SK-N-SH (cell line): ENCODE measurements around the gene CCDC177. TPM values are rescaled to one million over a fixed set of nuclear protein-coding genes. Genes with fewer than 3 reads are reported as not detected.

Experiments used
- CTCF ChIA-PET: fragments of 300-600, 350-600 bp; formaldehyde crosslinking; extraction: SDS; loops from one replicate; lab custom pipeline; 2021; lab: Yijun Ruan, JAX
- POLR2A ChIA-PET: fragments of 350-600 bp; sonication (Branson Sonifier 250); formaldehyde crosslinking; extraction: SDS; loops from one replicate; lab custom pipeline; 2020; ENCODE audit warnings: antibody characterized with exemption, inconsistent platforms; lab: Yijun Ruan, JAX
- DNase-seq: peaks from one replicate; pipeline ENCODE4 v3.0.0; 2012
- H2AFZ ChIP-seq: fragments of 200-600 bp; sonication (generic); 2 replicates; pipeline ENCODE4 v1.8.1; 2016; ENCODE audit warnings: antibody characterized with exemption, mild to moderate bottlenecking, low read depth
- H3F3A ChIP-seq: fragments of 200-600 bp; sonication (generic); replicated peaks from 2 replicates; pipeline ENCODE3; 2016; ENCODE audit warnings: antibody characterized with exemption, mild to moderate bottlenecking; ENCODE audit not compliant: insufficient read depth
- H3K27ac ChIP-seq, 2 experiments: fragments of 200-500 bp in 1 of 2; fragments of 200-600 bp in 1 of 2; sonication (Bioruptor generic) in 1 of 2; sonication (generic), shearing (Covaris generic) in 1 of 2; 2 replicates each; pipeline versions ENCODE4 v1.5.1 to v1.6.1; 2014 to 2016; ENCODE audit warnings: low read depth in 2 of 2, inconsistent platforms in 1 of 2, low read length in 1 of 2, mild to moderate bottlenecking in 1 of 2, mixed read lengths in 1 of 2
- H3K27me3 ChIP-seq: fragments of 200-600 bp; sonication (generic), shearing (Covaris generic); 2 replicates; pipeline ENCODE4 v1.6.1; 2016; ENCODE audit warnings: mixed run types; ENCODE audit not compliant: insufficient read depth
- H3K36me3 ChIP-seq, 2 experiments: fragments of 200-500 bp in 1 of 2; fragments of 200-600 bp in 1 of 2; sonication (Bioruptor generic) in 1 of 2; sonication (generic) in 1 of 2; replicated peaks in 1 of 2; 2 replicates each; pipeline versions ENCODE3 to v1.5.1; 2014 to 2016; ENCODE audit warnings: low read length in 1 of 2, mild to moderate bottlenecking in 1 of 2; ENCODE audit not compliant: insufficient read depth in 2 of 2, control insufficient read depth in 1 of 2
- H3K4me1 ChIP-seq, 2 experiments: fragments of 200-500 bp in 1 of 2; fragments of 200-600 bp in 1 of 2; sonication (Bioruptor generic) in 1 of 2; sonication (generic), shearing (Covaris generic) in 1 of 2; 2 replicates each; pipeline versions ENCODE4 v1.5.1 to v1.6.1; 2014 to 2016; ENCODE audit warnings: low read depth in 1 of 2, low read length in 1 of 2, mixed run types in 1 of 2; ENCODE audit not compliant: insufficient read depth in 2 of 2, control insufficient read depth in 1 of 2
- H3K4me2 ChIP-seq: fragments of 200-600 bp; sonication (generic), shearing (Covaris generic); 2 replicates; pipeline ENCODE4 v1.6.1; 2017; ENCODE audit warnings: mixed run types
- H3K4me3 ChIP-seq, 2 experiments: fragments of 200-500 bp in 1 of 2; fragments of 200-600 bp in 1 of 2; sonication (Bioruptor generic) in 1 of 2; sonication (generic), shearing (Covaris generic) in 1 of 2; 2 replicates each; pipeline versions ENCODE4 v1.5.1 to v1.8.1; 2014 to 2016; ENCODE audit warnings: low read depth in 2 of 2, inconsistent platforms in 1 of 2, low read length in 1 of 2, mild to moderate bottlenecking in 1 of 2, mixed read lengths in 1 of 2, moderate library complexity in 1 of 2
- H3K79me2 ChIP-seq: fragments of 200-600 bp; sonication (generic); 2 replicates; pipeline ENCODE4 v1.8.1; 2017; ENCODE audit warnings: mild to moderate bottlenecking; ENCODE audit not compliant: insufficient read depth
- H3K9ac ChIP-seq: fragments of 200-600 bp; sonication (generic); 2 replicates; pipeline ENCODE4 v1.6.1; 2017; ENCODE audit warnings: mixed run types
- H3K9me2 ChIP-seq: fragments of 200-600 bp; sonication (generic); 2 replicates; pipeline ENCODE4 v1.6.1; 2017; ENCODE audit warnings: mixed run types
- H3K9me3 ChIP-seq: fragments of 200-600 bp; sonication (generic); 2 replicates; pipeline ENCODE4 v1.6.1; 2017; ENCODE audit warnings: mixed run types, mild to moderate bottlenecking, moderate library complexity
- H4K20me1 ChIP-seq: fragments of 200-600 bp; sonication (generic); 2 replicates; pipeline ENCODE4 v1.6.1; 2017; ENCODE audit warnings: mild to moderate bottlenecking, mixed run types; ENCODE audit not compliant: insufficient read depth
- ELF1 ChIP-seq: IDR thresholded peaks from 2 replicates; pipeline ENCODE4 v1.4.0; 2012
- FOSL2 ChIP-seq: IDR thresholded peaks from 2 replicates; pipeline ENCODE4 v1.4.0; 2012; ENCODE audit warnings: low read depth, mild to moderate bottlenecking, moderate library complexity, borderline replicate concordance
- FOXJ3 ChIP-seq: sonication (generic); formaldehyde crosslinking; IDR thresholded peaks from 2 replicates; pipeline ENCODE4 v1.5.1; 2020; ENCODE audit warnings: mild to moderate bottlenecking, missing genetic modification reagents
- FOXM1 ChIP-seq: IDR thresholded peaks from 2 replicates; pipeline ENCODE4 v1.4.0; 2012; ENCODE audit warnings: low read depth, mild to moderate bottlenecking
- GABPA ChIP-seq: IDR thresholded peaks from 2 replicates; pipeline ENCODE4 v1.4.0; 2012; ENCODE audit warnings: low read depth, mild to moderate bottlenecking
- GATA2 ChIP-seq: sonication (generic); formaldehyde crosslinking; IDR thresholded peaks from 2 replicates; pipeline ENCODE4 v1.5.0; 2020; ENCODE audit warnings: mild to moderate bottlenecking, missing genetic modification reagents
- JUND ChIP-seq: IDR thresholded peaks from 2 replicates; pipeline ENCODE4 v1.4.0; 2012
- MEF2A ChIP-seq: IDR thresholded peaks from 2 replicates; pipeline ENCODE4 v1.4.0; 2012; ENCODE audit warnings: low read depth, borderline replicate concordance
- NFIC ChIP-seq: IDR thresholded peaks from 2 replicates; pipeline ENCODE4 v1.4.0; 2012; ENCODE audit warnings: borderline replicate concordance
- RXRA ChIP-seq: IDR thresholded peaks from 2 replicates; pipeline ENCODE4 v1.4.0; 2012; ENCODE audit warnings: low read depth, mild to moderate bottlenecking, borderline replicate concordance
- SMC3 ChIP-seq: IDR thresholded peaks from 2 replicates; pipeline ENCODE4 v1.6.1; 2012; ENCODE audit warnings: low read depth, low read length, improper control_type of control experiment
- TAF1 ChIP-seq: IDR thresholded peaks from 2 replicates; pipeline ENCODE4 v1.6.1; 2012; ENCODE audit warnings: low read depth, mild to moderate bottlenecking, low read length, moderate library complexity, borderline replicate concordance
- TCF12 ChIP-seq: IDR thresholded peaks from 2 replicates; pipeline ENCODE4 v1.4.0; 2012
- TEAD4 ChIP-seq: IDR thresholded peaks from 2 replicates; pipeline ENCODE4 v1.4.0; 2012; ENCODE audit warnings: mild to moderate bottlenecking, borderline replicate concordance; ENCODE audit not compliant: insufficient read depth
- WGBS: methylation state at CpG from one replicate; pipeline ENCODE4 v1.1.6; 2017; ENCODE audit warnings: low lambda C conversion rate; 5-methylcytosine and 5-hydroxymethylcytosine counted together
- polyA plus RNA-seq, 3 experiments: library from polyadenylated mRNA; depleted of rRNA; stranded (reverse); fragments of >200 nt; gene quantifications; 2 replicates each; pipeline ENCODE4 v1.2.3, GENCODE V29; 2012
- TF ChIP-seq, protein P1 (sequence below): fragments of 150-350 bp; IDR thresholded peaks from 2 replicates; pipeline ENCODE4 v1.6.1; 2016; ENCODE audit warnings: mild to moderate bottlenecking, low read depth, low read length
- TF ChIP-seq, protein P2 (sequence below): fragments of 200-600 bp; sonication (generic); IDR thresholded peaks from 2 replicates; pipeline ENCODE4 v1.6.1; 2017; ENCODE audit warnings: antibody characterized with exemption, mild to moderate bottlenecking, moderate library complexity
- TF ChIP-seq, protein P3 (sequence below): IDR thresholded peaks from 2 replicates; pipeline ENCODE4; 2012

Gene CCDC177
- polyA plus RNA-seq, 1 of the 3 experiments (the other 2 are of a cell fraction), result not detected

DNA sequence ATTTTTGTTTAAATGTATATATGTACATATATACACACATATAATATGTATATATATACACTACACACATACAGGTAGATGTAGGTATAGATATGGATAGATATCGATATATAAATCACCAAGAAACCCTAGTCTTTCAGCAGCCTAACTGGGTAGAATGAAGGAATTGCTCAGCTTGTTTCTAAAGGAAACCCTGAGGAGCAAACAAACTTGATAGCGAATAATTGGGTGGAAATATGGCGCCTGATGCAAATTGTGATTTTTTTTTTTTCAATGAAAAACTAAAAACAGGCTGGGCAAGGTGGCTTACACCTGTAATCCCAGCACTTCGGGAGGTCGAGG is 254 bp upstream of the CCDC177 start:
- Histone ChIP-seq H3K27ac (no peak overlapping the region), H3K4me2 (peak overlapping the region; percentile 90), H3F3A (no peaks in the 10 kb centered on the region), H3K9me2 (no peaks in the 10 kb centered on the region), H2AFZ (peak overlapping the region; percentile 78; the same call in 1 of the 2 replicates)
- WGBS, result 36% methylated on average over 5 of the region's 5 CpGs
- CTCF ChIA-PET, result interaction anchor here (0.6 to 12.6 kb wide), 39 partner anchors 10 to 1215 kb away, joined by 3 to 368 read pairs (median 4); partner anchors contain the start of gene SUSD6
- TF ChIP-seq ELF1, result no peak
- no peak for TF ChIP-seq JUND
- no peak for TF ChIP-seq RXRA
- TF ChIP-seq FOXM1, result no peak
- TF ChIP-seq TEAD4, result no peak
- no peak for TF ChIP-seq NFIC
- no peak for TF ChIP-seq FOXJ3 (CRISPR knock-in tag)
- TF ChIP-seq, protein P1, sequence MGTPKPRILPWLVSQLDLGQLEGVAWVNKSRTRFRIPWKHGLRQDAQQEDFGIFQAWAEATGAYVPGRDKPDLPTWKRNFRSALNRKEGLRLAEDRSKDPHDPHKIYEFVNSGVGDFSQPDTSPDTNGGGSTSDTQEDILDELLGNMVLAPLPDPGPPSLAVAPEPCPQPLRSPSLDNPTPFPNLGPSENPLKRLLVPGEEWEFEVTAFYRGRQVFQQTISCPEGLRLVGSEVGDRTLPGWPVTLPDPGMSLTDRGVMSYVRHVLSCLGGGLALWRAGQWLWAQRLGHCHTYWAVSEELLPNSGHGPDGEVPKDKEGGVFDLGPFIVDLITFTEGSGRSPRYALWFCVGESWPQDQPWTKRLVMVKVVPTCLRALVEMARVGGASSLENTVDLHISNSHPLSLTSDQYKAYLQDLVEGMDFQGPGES, result no peak
- TF ChIP-seq, protein P2, sequence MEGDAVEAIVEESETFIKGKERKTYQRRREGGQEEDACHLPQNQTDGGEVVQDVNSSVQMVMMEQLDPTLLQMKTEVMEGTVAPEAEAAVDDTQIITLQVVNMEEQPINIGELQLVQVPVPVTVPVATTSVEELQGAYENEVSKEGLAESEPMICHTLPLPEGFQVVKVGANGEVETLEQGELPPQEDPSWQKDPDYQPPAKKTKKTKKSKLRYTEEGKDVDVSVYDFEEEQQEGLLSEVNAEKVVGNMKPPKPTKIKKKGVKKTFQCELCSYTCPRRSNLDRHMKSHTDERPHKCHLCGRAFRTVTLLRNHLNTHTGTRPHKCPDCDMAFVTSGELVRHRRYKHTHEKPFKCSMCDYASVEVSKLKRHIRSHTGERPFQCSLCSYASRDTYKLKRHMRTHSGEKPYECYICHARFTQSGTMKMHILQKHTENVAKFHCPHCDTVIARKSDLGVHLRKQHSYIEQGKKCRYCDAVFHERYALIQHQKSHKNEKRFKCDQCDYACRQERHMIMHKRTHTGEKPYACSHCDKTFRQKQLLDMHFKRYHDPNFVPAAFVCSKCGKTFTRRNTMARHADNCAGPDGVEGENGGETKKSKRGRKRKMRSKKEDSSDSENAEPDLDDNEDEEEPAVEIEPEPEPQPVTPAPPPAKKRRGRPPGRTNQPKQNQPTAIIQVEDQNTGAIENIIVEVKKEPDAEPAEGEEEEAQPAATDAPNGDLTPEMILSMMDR, result no peak
- TF ChIP-seq GATA2 (CRISPR knock-in tag), result no peak
- no peak for TF ChIP-seq FOSL2
- TF ChIP-seq TAF1, result no peak
- no peak for TF ChIP-seq MEF2A
- no peak for TF ChIP-seq SMC3
- no peak for TF ChIP-seq TCF12
- TF ChIP-seq, protein P3, sequence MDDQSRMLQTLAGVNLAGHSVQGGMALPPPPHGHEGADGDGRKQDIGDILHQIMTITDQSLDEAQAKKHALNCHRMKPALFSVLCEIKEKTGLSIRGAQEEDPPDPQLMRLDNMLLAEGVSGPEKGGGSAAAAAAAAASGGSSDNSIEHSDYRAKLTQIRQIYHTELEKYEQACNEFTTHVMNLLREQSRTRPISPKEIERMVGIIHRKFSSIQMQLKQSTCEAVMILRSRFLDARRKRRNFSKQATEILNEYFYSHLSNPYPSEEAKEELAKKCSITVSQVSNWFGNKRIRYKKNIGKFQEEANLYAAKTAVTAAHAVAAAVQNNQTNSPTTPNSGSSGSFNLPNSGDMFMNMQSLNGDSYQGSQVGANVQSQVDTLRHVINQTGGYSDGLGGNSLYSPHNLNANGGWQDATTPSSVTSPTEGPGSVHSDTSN, result no peak
- TF ChIP-seq GABPA, result no peak
- TF ChIP-seq, all 33 proteins: peak for 0
- H3K36me3 ChIP-seq, result no peaks in the 10 kb centered on the region
- H3K4me1 ChIP-seq, result peaks cover 0 to 2% of the 10 kb centered on the region in 2 experiments; a peak in 1 of 4 replicates
- H3K27me3 ChIP-seq, result peaks cover 16% of the 10 kb centered on the region; the same call in 1 of the 2 replicates
- H4K20me1 ChIP-seq, result no peaks in the 10 kb centered on the region
- no peak overlapping the region for H3K9ac ChIP-seq
- no peaks in the 10 kb centered on the region for H3K9me3 ChIP-seq
- no peaks in the 10 kb centered on the region for H3K79me2 ChIP-seq
- POLR2A ChIA-PET, result interaction anchor here (1.6 kb wide), 1 partner anchor 27 kb away, joined by 3 read pairs; no protein-coding TSS in a partner anchor
- no peak for DNase-seq
- H3K4me3 ChIP-seq, result peak overlapping the region; percentile 43 to 58; a peak in 1 of 4 replicates
